A549 (cell line): ENCODE measurements around the gene IL36B. TPM values are rescaled to one million over a fixed set of nuclear protein-coding genes. Genes with fewer than 3 reads are reported as not detected.

ENCODE experiments used
- ATAC-seq, 2 experiments: fragments of 200-7000 bp in 1 of 2; fragments of >200 bp in 1 of 2; cut with Nextera tagmentation in 1 of 2; cut with Tn5 transposase in 1 of 2; 3 replicates each; pipeline versions ENCODE4 v1.8.0 to v1.9.1; 2018 to 2020; ENCODE audit warnings: mild to moderate bottlenecking in 1 of 2, moderate library complexity in 1 of 2
- CTCF ChIA-PET: fragments of 300-600 bp; sonication (Branson Sonifier 250); formaldehyde crosslinking; extraction: SDS; loops from one replicate; lab custom pipeline; 2021; ENCODE audit warnings: antibody characterized with exemption, inconsistent platforms; lab: Yijun Ruan, JAX
- POLR2A ChIA-PET: fragments of 350-600 bp; formaldehyde crosslinking; extraction: SDS; loops from one replicate; lab custom pipeline; 2021; ENCODE audit warnings: antibody characterized with exemption, inconsistent platforms; lab: Yijun Ruan, JAX
- DNase-seq, 2 experiments: peaks; one replicate each; pipeline versions ENCODE4 v3.0.0 to v3.0.0-alpha.2; 2011 to 2016; ENCODE audit warnings: low read depth in 1 of 2, low spot score in 1 of 2
- FAIRE-seq: peaks from 2 replicates; lab custom pipeline; 2011; peaks lifted over from hg19 to GRCh38; lab: Jason Lieb, UNC
- H3K27ac ChIP-seq, 2 experiments: fragments of >200 bp; sonication (Bioruptor Twin); formaldehyde crosslinking; 3 replicates each; pipeline ENCODE4 v1.5.1; 2016 to 2017
- H3K4me1 ChIP-seq: fragments of >200 bp; sonication (Bioruptor Twin); formaldehyde crosslinking; 3 replicates; pipeline ENCODE4 v1.6.1; 2016
- H3K4me2 ChIP-seq: fragments of >200 bp; sonication (Bioruptor Twin); formaldehyde crosslinking; 3 replicates; pipeline ENCODE4 v1.6.1; 2016
- H3K4me3 ChIP-seq: fragments of >200 bp; sonication (Bioruptor Twin); formaldehyde crosslinking; 3 replicates; pipeline ENCODE4 v1.5.1; 2016
- H3K9me3 ChIP-seq: fragments of >200 bp; sonication (Bioruptor Twin); formaldehyde crosslinking; 3 replicates; pipeline ENCODE4 v1.6.1; 2016
- BHLHE40 ChIP-seq: IDR thresholded peaks from 2 replicates; pipeline ENCODE4 v1.6.1; 2012; ENCODE audit warnings: low read depth, low read length, inconsistent platforms
- CBX8 ChIP-seq: fragments of 200-600 bp; sonication (generic); IDR thresholded peaks from 2 replicates; pipeline ENCODE4 v1.6.1; 2016
- CTCF ChIP-seq: fragments of >200 bp; sonication (Bioruptor Twin); formaldehyde crosslinking; IDR thresholded peaks from 3 replicates; pipeline ENCODE4 v1.5.1; 2016
- EHF ChIP-seq: fragments of 250-450 bp; sonication (Bioruptor Pico); IDR thresholded peaks from 2 replicates; pipeline ENCODE4 v1.5.0; 2020; ENCODE audit warnings: mild to moderate bottlenecking
- ESRRA ChIP-seq: fragments of 150-350 bp; IDR thresholded peaks from 2 replicates; pipeline ENCODE4 v1.6.1; 2014; ENCODE audit warnings: mild to moderate bottlenecking, low read length, borderline replicate concordance
- FOXS1 ChIP-seq: fragments of 250-450 bp; sonication (Bioruptor Pico); IDR thresholded peaks from 2 replicates; pipeline ENCODE4 v1.5.0; 2020; ENCODE audit warnings: mild to moderate bottlenecking, moderate library complexity
- GATA3 ChIP-seq: IDR thresholded peaks from 2 replicates; pipeline ENCODE4 v1.6.1; 2012; ENCODE audit warnings: borderline replicate concordance
- HEYL ChIP-seq: fragments of 250-450 bp; sonication (Bioruptor Pico); IDR thresholded peaks from 2 replicates; pipeline ENCODE4 v1.8.0; 2021; ENCODE audit warnings: mild to moderate bottlenecking, moderate library complexity
- HMGXB4 ChIP-seq: fragments of 250-450 bp; sonication (Bioruptor Pico); IDR thresholded peaks from 2 replicates; pipeline ENCODE4 v1.5.0; 2021; ENCODE audit warnings: mild to moderate bottlenecking, moderate library complexity, borderline replicate concordance
- HOXB5 ChIP-seq: fragments of 250-450 bp; sonication (Bioruptor Pico); IDR thresholded peaks from 2 replicates; pipeline ENCODE4 v1.5.0; 2020; ENCODE audit warnings: mild to moderate bottlenecking, moderate library complexity
- KDM5A ChIP-seq: fragments of 200-600 bp; sonication (generic); IDR thresholded peaks from 2 replicates; pipeline ENCODE4 v1.6.1; 2016; ENCODE audit warnings: antibody characterized with exemption, mild to moderate bottlenecking
- MAZ ChIP-seq: fragments of 150-350 bp; IDR thresholded peaks from 2 replicates; pipeline ENCODE4 v1.6.1; 2014; ENCODE audit warnings: antibody characterized with exemption, low read depth, low read length, borderline replicate concordance
- MYC ChIP-seq: IDR thresholded peaks from 2 replicates; pipeline ENCODE4 v1.6.1; 2012; ENCODE audit warnings: mild to moderate bottlenecking, inconsistent platforms, low read length, improper control_type of control experiment, borderline replicate concordance
- PHF8 ChIP-seq: fragments of 200-600 bp; sonication (generic); IDR thresholded peaks from 2 replicates; pipeline ENCODE4 v1.6.1; 2016; ENCODE audit warnings: low read depth, mild to moderate bottlenecking, antibody characterized with exemption, moderate library complexity, borderline replicate concordance
- RARB ChIP-seq: fragments of 250-450 bp; sonication (Bioruptor Pico); IDR thresholded peaks from 2 replicates; pipeline ENCODE4 v1.8.0; 2021; ENCODE audit warnings: mild to moderate bottlenecking, moderate library complexity
- RCOR1 ChIP-seq: fragments of 150-350 bp; IDR thresholded peaks from 2 replicates; pipeline ENCODE4 v1.6.1; 2014; ENCODE audit warnings: antibody characterized with exemption, low read length, low read depth
- REST ChIP-seq: fragments of 200-600 bp; sonication (generic); IDR thresholded peaks from 2 replicates; pipeline ENCODE4 v1.6.1; 2016; ENCODE audit warnings: antibody characterized with exemption, mild to moderate bottlenecking, moderate library complexity
- SMC3 ChIP-seq: fragments of >200 bp; sonication (Bioruptor Twin); formaldehyde crosslinking; IDR thresholded peaks from 3 replicates; pipeline ENCODE4 v1.6.1; 2018; ENCODE audit warnings: inconsistent platforms
- SREBF2 ChIP-seq: fragments of 450-650 bp; IDR thresholded peaks from 2 replicates; pipeline ENCODE4 v1.6.1; 2014; ENCODE audit warnings: mild to moderate bottlenecking, moderate library complexity
- TP53 ChIP-seq: fragments of 250-450 bp; sonication (Bioruptor Pico); IDR thresholded peaks from 2 replicates; pipeline ENCODE4 v1.5.0; 2021; ENCODE audit warnings: mild to moderate bottlenecking, moderate library complexity
- ZFP36 ChIP-seq: fragments of 450-650 bp; IDR thresholded peaks from 2 replicates; pipeline ENCODE4 v1.6.1; 2014; ENCODE audit warnings: borderline replicate concordance; ENCODE audit not compliant: partially characterized antibody
- ZNF302 ChIP-seq: fragments of 250-450 bp; sonication (Bioruptor Pico); IDR thresholded peaks from 2 replicates; pipeline ENCODE4 v1.9.0; 2021; ENCODE audit warnings: inconsistent platforms, mild to moderate bottlenecking, moderate library complexity
- WGBS: methylation state at CpG from one replicate; pipeline ENCODE4 v1.1.6; 2017; ENCODE audit errors: missing lambda C conversion rate; 5-methylcytosine and 5-hydroxymethylcytosine counted together
- polyA plus RNA-seq, 4 experiments: library from polyadenylated mRNA; depleted of rRNA in 3 of 4; stranded (reverse); fragments of >200 nt; fragmentation: RNase III in 1 of 4; extraction: RNeasy Plus Mini Kit Qiagen cat#74134 plus additional on column Dnase treatment in 1 of 4; gene quantifications; 2 replicates in 3 of 4; 3 replicates in 1 of 4; pipeline ENCODE4 v1.2.3, GENCODE V29; 2011 to 2017
- TF ChIP-seq, protein P1 (sequence below): fragments of 450-650 bp; IDR thresholded peaks from 2 replicates; pipeline ENCODE4 v1.6.1; 2014; ENCODE audit warnings: antibody characterized with exemption
- TF ChIP-seq, protein P2 (sequence below): fragments of 250-450 bp; sonication (Bioruptor Pico); IDR thresholded peaks from 2 replicates; pipeline ENCODE4 v1.5.0; 2020; ENCODE audit warnings: low read depth, mild to moderate bottlenecking, moderate library complexity

Gene IL36B
- polyA plus RNA-seq, 2 of the 4 experiments (the other 2 are of a cell fraction): not detected

DNA sequence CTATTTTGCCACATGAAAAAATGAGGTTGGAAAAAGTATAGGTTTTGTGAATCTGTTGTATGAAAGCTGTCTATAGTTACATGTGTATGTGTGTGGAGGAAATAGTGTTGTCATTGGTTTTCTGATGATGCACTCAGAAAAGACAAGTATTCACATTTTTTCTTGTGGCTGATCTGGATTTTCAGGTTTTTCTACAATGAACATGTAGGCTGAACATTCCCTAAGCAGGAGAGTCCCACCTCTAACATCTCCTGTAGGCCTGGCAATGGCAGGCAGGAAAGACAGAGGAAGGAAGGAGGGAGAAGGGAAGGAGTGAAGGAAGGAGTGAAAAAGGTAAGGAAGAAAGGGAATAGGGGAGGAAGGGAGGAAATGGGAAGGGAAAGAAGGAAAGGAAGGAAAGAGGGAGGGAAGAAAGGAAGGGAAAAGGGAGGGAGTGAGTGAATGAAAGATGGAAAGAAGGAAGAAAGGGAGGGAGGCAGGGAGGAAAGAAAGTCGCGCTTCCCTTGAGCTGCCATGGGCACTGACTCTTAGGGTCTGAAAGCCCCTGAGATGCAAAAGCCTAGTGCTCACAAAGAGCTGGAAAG lies 5.8 kb upstream of the IL36B start:
- WGBS: 44% methylated on average over 2 of the region's 2 CpGs
- no peak for FAIRE-seq
- Histone ChIP-seq H3K27ac (no peak overlapping the region), H3K4me2 (no peak overlapping the region), H3K4me3 (no peak overlapping the region), H3K4me1 (no peaks in the 10 kb centered on the region), H3K9me3 (peaks cover 20% of the 10 kb centered on the region)
- no peak for ATAC-seq
- TF ChIP-seq ESRRA (no peak), TP53 (CRISPR knock-in tag) (no peak), PHF8 (no peak), SREBF2 (no peak), FOXS1 (no peak), RARB (CRISPR knock-in tag) (no peak), ZNF302 (no peak), CTCF (no peak), MYC (no peak), GATA3 (no peak), BHLHE40 (no peak), ZFP36 (no peak), REST (no peak)
- TF ChIP-seq, protein P1, sequence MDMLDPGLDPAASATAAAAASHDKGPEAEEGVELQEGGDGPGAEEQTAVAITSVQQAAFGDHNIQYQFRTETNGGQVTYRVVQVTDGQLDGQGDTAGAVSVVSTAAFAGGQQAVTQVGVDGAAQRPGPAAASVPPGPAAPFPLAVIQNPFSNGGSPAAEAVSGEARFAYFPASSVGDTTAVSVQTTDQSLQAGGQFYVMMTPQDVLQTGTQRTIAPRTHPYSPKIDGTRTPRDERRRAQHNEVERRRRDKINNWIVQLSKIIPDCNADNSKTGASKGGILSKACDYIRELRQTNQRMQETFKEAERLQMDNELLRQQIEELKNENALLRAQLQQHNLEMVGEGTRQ: no peak
- ChIA-PET POLR2A (no interaction called here), CTCF (interaction anchor here (1.0 to 1.5 kb wide), 3 partner anchors 10 to 332 kb away, joined by 3 to 6 read pairs (median 3); partner anchors contain the start of gene IL1F10)
- no peak for DNase-seq

DNA sequence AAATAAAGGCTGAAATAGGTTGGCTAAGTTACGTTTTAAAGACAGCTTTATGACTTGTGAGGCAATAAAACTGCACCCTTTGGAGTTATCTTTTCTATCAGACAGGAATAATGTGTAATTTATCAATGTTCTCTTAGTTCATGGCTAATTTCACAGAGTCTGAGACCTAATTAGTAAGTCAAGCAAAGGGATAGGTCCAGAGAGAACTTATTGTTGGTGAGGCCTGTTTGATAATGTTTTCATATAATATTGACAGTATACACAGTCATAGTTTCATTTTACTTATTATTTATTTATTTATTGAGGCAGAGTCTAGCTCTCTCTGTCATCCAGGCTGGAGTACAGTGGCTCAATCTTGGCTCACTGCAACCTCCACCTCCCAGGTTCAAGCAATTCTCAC lies 4.5 kb upstream of the IL36B start:
- no peak overlapping the region for H3K27ac ChIP-seq
- no peak overlapping the region for H3K4me2 ChIP-seq
- no peaks in the 10 kb centered on the region for H3K4me1 ChIP-seq
- CTCF ChIA-PET: interaction anchor here (1.2 kb wide), 1 partner anchor 24 kb away, joined by 3 read pairs; no protein-coding TSS in a partner anchor
- no peak overlapping the region for H3K4me3 ChIP-seq
- ATAC-seq: no peak
- DNase-seq: no peak
- POLR2A ChIA-PET: no interaction called here
- H3K9me3 ChIP-seq: peaks cover 22% of the 10 kb centered on the region
- no peak for FAIRE-seq
- WGBS: 26% methylated on average over 1 of the region's 1 CpG
- TF ChIP-seq HOXB5 (CRISPR knock-in tag) (no peak), EHF (CRISPR knock-in tag) (no peak), MAZ (no peak), HMGXB4 (no peak), ZFP36 (no peak), KDM5A (no peak), CBX8 (no peak), RCOR1 (no peak), SMC3 (no peak), REST (no peak), PHF8 (no peak), HEYL (CRISPR knock-in tag) (no peak)
- TF ChIP-seq, protein P2, sequence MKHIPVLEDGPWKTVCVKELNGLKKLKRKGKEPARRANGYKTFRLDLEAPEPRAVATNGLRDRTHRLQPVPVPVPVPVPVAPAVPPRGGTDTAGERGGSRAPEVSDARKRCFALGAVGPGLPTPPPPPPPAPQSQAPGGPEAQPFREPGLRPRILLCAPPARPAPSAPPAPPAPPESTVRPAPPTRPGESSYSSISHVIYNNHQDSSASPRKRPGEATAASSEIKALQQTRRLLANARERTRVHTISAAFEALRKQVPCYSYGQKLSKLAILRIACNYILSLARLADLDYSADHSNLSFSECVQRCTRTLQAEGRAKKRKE (CRISPR knock-in tag): no peak
